Limb (tissue), 2 donors: ENCODE data around the gene GIPC1.
"Not testable (repeated sequence)": the region's sequence is repeated elsewhere in the genome, so short reads cannot be mapped to it uniquely, and the experiment has no call there.

ENCODE experiments used
- DNase-seq, 2 donors: peaks; one replicate each; pipeline ENCODE4 v3.0.0-alpha.2; 2016; ENCODE audit errors: extremely low spot score in 2 of 2

Gene GIPC1

DNA sequence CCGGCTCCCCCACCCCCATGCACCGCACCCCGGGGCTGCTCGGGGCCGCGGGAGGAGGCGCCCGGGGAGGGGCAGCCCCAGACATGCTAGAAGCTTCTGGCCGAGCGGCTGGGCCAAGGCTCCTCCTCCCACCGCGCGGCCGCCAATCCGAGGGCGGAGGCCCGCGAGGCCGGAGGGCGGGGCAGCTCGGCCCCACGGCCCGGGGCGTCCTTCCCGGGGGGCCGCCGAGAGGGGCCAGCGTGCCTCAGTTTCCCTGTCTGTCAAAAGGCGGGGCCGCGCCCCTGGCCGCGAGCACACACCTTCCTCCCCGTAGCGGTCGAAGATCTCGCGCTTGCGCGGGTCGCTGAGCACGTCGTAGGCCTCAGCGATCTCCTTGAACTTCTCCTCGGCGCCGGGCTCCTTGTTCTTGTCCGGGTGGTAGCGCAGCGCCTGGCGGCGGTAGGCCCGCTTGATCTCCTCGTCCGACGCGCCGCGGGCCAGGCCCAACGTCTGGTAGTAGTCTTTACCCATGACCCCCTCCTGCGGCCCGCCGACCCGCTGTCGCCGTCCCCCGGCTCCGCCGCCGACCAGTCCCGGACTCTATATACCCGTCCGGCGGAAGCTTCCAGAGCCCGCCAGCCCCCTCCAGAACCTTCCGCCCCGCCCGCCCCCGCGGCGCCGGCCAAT is 22.0 kb upstream of the GIPC1 start, which contains the start of gene DNAJB1:
DNAJB1 (minus strand) TSS at position 558 of the 666 bp plus-strand sequence; CDS start at position 510, 48 bp downstream.
- DNase-seq: peak; percentile 72 to 85

GRCh38 chr19:14517446-14517839 is 21.5 kb upstream of the GIPC1 start:
- no peak for DNase-seq

GRCh38 chr19:14516746-14517438 is 21.0 kb upstream of the GIPC1 start:
- no peak for DNase-seq

GRCh38 chr19:14516048-14516534 is 20.2 kb upstream of the GIPC1 start:
- DNase-seq: no peak

GRCh38 chr19:14515501-14516047 is 19.6 kb upstream of the GIPC1 start:
- no peak for DNase-seq

GRCh38 chr19:14514215-14514863 is 18.4 kb upstream of the GIPC1 start:
- no peak for DNase-seq

DNA sequence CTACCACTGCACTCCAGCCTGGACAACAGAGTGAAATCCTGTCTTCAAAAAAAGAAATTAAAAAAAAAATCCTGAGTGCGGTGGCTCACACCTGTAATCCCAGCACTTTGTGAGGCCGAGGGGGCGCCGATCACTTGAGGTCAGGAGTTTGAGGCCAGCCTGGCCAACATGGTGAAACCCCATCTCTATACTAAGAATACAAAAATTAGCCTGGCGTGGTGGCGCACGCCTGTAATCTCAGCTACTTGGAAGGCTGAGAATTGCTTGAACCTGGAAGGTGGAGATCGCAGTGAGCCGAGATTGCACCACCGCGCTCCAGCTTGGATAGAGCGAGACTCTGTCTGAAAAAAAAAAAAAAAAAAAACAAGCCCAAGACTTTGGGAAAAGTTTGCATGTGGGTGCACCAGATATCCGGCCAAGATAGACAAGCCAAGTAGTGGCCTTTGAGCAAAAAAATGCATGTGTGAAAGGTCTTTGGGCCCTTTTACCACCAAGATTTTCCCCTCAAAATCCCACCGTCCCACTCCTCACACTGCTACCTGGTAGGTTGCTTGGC is 16.6 kb upstream of the GIPC1 start:
- DNase-seq: no peak

- no peak for DNase-seq
Measured at GRCh38 chr19:14511229-14511593, 15.3 kb upstream of the GIPC1 start.

- no peak for DNase-seq
Measured at GRCh38 chr19:14510311-14511228, 14.6 kb upstream of the GIPC1 start.

- DNase-seq: no peak
Measured at GRCh38 chr19:14507704-14508542, 12.0 kb upstream of the GIPC1 start.

DNA sequence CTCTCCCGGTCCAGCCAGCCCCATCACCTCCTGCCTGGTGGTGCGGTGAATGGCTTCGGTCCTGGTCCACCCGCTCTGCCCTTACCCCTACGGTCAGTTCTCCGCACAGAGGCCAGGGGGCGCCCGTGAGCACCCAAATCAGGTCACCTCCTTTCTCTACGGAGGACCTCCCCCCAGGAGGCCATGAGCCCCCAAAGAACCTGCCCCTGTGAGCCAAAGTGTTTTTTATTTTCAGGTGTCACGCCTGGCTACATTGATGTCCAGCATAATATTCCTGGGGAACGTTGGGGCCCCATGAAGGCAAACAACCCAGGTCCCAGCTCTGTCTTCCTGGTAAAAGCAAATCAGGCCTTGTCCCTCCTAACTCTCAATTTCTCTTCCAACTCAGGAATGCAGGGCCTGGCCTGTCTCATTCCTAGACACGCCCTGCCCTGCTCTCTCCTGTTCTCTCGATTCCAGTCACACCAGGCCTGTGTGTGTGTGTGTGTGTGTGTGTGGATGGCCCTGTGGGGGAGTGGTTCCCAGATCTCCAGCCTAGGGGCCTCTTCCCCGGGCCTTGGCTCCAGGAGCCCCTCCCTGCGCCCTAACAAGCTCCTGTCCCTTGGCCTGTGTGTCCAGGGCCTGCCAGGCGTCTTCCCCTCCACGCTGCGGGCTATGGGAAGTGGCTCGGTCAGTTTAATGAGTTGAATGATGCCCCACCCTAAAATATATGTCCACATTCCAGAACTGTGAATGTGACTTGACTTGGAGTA is 9.7 kb upstream of the GIPC1 start:
- DNase-seq: peak; percentile 19 to 66

GRCh38 chr19:14504575-14504974 is 8.6 kb upstream of the GIPC1 start:
- DNase-seq: not testable (repeated sequence)

- DNase-seq: no peak
Measured at GRCh38 chr19:14503285-14503684, 7.4 kb upstream of the GIPC1 start.

- DNase-seq: no peak
Measured at GRCh38 chr19:14502334-14503092, 6.6 kb upstream of the GIPC1 start.

DNA sequence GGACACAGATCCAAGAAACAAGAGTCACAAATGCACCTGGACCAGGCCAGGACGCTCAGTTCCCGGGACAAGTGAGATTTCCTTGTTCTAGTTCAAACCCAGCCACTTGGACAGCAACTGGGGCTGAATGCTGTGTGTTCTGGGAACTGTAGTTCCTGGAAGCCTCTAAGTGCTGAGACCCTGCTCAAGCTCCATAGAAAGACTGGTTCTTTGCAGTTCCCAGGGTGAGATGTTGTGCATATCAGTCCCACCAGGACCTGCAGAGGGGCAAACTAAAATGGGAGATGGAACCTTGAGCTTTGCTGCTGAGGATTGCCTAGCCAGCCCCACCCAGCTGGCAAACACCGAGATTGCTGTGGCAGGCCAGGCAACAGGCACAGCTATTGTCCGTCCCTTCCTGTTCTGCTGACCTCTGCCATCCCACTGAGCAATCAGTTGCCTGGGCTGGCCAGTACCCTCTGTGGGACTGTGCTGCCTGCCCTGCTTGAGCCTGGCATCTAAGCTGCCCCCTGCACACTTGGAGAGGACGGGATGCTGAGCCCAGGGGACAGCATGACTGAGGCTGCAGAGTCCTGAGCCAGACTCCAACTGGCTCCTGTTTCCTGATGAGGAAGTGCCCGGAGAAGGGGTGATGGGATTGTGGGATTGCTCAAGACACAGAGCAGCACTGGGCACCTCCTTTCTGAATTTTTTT is 1.4 kb upstream of the GIPC1 start:
- no peak for DNase-seq

DNA sequence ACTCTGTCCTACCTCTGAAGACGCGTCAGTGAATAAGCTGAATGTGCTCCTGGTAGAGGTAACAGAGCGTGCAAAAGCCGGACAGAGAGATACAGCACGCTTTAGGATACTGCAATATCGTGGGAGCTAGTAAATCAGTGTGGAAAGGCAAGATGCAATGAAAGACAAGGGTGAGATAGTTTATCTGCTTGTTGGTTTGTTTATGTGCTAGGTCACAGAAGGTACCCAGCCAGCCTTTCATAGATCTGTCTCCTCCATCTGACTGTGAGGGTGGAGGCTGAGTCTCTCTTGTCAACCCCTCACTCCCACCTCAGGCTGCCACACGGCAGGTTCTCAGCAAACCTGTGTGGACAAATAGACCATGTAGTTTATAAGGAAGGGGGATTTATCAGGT is 904 bp upstream of the GIPC1 start:
- DNase-seq: no peak

DNA sequence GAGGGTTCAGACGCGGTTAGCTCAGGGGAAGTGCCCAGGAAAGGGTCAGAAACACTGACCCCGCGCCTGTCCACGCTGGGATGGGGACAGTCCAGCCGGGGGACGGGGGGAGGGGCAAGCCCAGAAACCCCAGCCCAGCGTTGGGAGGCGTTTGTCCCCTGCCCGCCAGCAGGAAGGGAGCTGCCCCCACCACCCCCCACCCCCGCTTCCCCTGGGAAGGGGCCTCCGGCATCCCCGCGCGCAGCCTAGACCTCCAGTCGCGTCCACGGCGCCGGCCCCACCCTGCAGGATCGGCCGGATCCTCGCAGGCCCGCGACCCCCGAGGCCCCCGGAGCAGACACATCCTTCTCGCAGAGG is 277 bp downstream of the GIPC1 start:
- DNase-seq: no peak
